Retinal pigment epithelial cell (primary cell): ENCODE results near the gene CDH24.
A peak's percentile ranks its signal among the peaks of the same experiment; 100 is the strongest.

Experiments
- DNase-seq: peaks from one replicate; pipeline ENCODE4 v3.0.0-alpha.2; 2010; ENCODE audit warnings: low read depth
- H3K4me3 ChIP-seq: 2 replicates; pipeline ENCODE4 v1.5.1; 2011; ENCODE audit warnings: mild to moderate bottlenecking, low read length, control low read depth, moderate library complexity
- TF ChIP-seq, protein P1 (sequence below): conservative IDR thresholded peaks from 2 replicates; pipeline ENCODE4 v1.5.1; 2011; ENCODE audit warnings: low read depth, low read length, control low read depth, inconsistent platforms

CDH24 gene

DNA sequence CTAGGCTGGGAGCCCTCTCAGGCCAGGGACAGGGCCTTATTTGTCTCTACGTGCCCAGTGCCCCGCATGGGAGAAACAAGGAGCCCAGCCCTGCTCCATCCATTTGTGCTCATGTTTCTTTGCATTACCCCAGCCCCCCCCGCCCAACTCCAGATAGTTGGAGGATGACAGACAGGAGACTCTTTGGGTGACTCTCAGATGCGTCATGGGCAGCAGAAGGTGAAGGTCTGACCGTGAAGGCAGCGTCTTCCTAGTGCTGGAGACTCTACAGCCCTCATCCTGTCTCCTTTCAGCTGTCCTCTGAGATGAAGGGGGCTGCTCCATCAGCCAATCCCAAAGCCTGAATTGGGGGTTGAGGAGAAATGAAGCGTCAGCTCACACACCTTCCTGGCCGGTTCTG lies 15.6 kb downstream of the CDH24 start:
- H3K4me3 ChIP-seq, result no peak overlapping the region
- DNase-seq, result no peak
- TF ChIP-seq, protein P1, sequence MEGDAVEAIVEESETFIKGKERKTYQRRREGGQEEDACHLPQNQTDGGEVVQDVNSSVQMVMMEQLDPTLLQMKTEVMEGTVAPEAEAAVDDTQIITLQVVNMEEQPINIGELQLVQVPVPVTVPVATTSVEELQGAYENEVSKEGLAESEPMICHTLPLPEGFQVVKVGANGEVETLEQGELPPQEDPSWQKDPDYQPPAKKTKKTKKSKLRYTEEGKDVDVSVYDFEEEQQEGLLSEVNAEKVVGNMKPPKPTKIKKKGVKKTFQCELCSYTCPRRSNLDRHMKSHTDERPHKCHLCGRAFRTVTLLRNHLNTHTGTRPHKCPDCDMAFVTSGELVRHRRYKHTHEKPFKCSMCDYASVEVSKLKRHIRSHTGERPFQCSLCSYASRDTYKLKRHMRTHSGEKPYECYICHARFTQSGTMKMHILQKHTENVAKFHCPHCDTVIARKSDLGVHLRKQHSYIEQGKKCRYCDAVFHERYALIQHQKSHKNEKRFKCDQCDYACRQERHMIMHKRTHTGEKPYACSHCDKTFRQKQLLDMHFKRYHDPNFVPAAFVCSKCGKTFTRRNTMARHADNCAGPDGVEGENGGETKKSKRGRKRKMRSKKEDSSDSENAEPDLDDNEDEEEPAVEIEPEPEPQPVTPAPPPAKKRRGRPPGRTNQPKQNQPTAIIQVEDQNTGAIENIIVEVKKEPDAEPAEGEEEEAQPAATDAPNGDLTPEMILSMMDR, result no peak

DNA sequence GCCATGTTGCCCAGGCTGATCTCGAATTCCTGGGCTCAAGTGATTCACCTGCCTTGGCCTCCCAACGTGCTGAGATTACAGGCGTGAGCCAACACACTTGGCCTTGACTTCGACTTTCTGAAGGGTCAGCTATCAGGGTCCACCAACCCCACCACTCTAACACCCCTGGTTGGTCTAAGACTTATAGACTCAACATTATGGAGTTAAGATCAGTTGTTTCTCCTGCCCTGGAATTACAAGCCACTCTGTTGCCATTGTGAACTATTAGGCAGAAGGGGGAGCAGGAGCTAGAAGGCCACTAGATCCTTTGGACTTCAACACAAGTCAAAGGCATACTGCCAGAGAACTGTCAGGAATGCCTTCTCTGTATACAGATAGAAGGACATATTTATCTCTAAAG lies 17.2 kb downstream of the CDH24 start:
- TF ChIP-seq, protein P1, result no peak
- DNase-seq, result no peak
- H3K4me3 ChIP-seq, result no peak overlapping the region

- peak overlapping the region; percentile 98 for H3K4me3 ChIP-seq
- TF ChIP-seq, protein P1, result no peak
- no peak for DNase-seq
Measured at GRCh38 chr14:23035303-23036144, 21.8 kb downstream of the CDH24 start.

GRCh38 chr14:23034498-23035302 lies 22.6 kb downstream of the CDH24 start, which contains the start of gene PSMB5:
PSMB5 (minus strand) TSS chr14:23034900; CDS start chr14:23034881, 19 bp downstream.
- TF ChIP-seq, protein P1, result no peak
- peak; percentile 95 for DNase-seq
- H3K4me3 ChIP-seq, result peak within 1 kb of the TSS; percentile 98

- TF ChIP-seq, protein P1, result no peak
- DNase-seq, result no peak
Measured at GRCh38 chr14:23033801-23034497, 23.4 kb downstream of the CDH24 start.

DNA sequence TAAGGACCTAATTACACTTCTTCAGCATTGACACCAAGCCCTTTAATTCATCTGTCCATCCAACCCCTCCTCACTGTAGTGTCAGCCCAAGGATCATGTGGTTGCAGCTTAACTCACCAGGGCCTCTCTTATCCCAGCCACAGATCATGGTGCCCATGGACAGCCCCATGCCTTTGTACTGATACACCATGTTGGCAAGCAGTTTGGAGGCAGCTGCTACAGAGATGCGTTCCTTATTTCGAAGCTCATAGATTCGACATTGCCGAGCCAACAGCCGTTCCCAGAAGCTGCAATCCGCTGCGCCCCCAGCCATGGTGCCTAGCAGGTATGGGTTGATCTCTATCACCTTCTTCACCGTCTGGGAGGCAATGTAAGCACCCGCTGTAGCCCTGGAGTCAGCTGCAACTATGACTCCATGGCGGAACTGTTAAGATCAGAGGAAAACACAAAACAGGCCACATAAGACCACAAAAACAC lies 24.0 kb downstream of the CDH24 start:
- TF ChIP-seq, protein P1, result no peak
- no peak for DNase-seq
- H3K4me3 ChIP-seq, result peak overlapping the region; percentile 98

More at GRCh38 chr14:23033801-23034497, 23.4 kb downstream of the CDH24 start:
- peak overlapping the region; percentile 98 for H3K4me3 ChIP-seq
